Hepatocyte (in vitro differentiated cells): Measurements from ENCODE around the gene ZC3H12D.

Source experiments
- CTCF ChIP-seq: fragments of 200-600 bp; sonication (generic); IDR thresholded peaks from 2 replicates; pipeline ENCODE4 v1.5.1; 2016; ENCODE audit warnings: antibody characterized with exemption, mild to moderate bottlenecking; ENCODE audit not compliant: poor library complexity
- EZH2 ChIP-seq: fragments of 200-600 bp; sonication (generic); IDR thresholded peaks from 2 replicates; pipeline ENCODE4 v1.6.1; 2016; ENCODE audit warnings: antibody characterized with exemption, mild to moderate bottlenecking, borderline replicate concordance
- EZH2phosphoT487 ChIP-seq: fragments of 200-600 bp; sonication (generic); IDR thresholded peaks from one replicate; pipeline ENCODE4 v1.6.1; 2018; ENCODE audit warnings: antibody characterized with exemption, mild to moderate bottlenecking, low read depth, moderate library complexity; ENCODE audit not compliant: unreplicated experiment, severe bottlenecking

GRCh38 chr6:149459761-149460160, 25.1 kb downstream of the ZC3H12D start:
- TF ChIP-seq CTCF (no peak), EZH2 (no peak), EZH2phosphoT487 (no peak)
